HG03135 (cell line): ENCODE results near the gene MRPS23.

Source experiments
- ATAC-seq: cut with Tn5 transposase; IDR thresholded peaks from one replicate; pipeline ENCODE4 v1.9.1; 2021; ENCODE audit warnings: mild to moderate bottlenecking, moderate library complexity; ENCODE audit not compliant: unreplicated experiment

Gene MRPS23

GRCh38 chr17:57879437-57880085 lies 29.7 kb upstream of the MRPS23 start:
- ATAC-seq, result no peak

GRCh38 chr17:57877803-57878377 lies 28.0 kb upstream of the MRPS23 start:
- ATAC-seq, result no peak

- no peak for ATAC-seq
These were observed 27.0 kb upstream of the MRPS23 start for GRCh38 chr17:57876866-57877237.

- no peak for ATAC-seq
These were observed 26.4 kb upstream of the MRPS23 start for GRCh38 chr17:57876023-57876865.

GRCh38 chr17:57875290-57876022 lies 25.6 kb upstream of the MRPS23 start:
- no peak for ATAC-seq

- ATAC-seq, result no peak
These were observed 24.8 kb upstream of the MRPS23 start for GRCh38 chr17:57874434-57875289.

- no peak for ATAC-seq
These were observed 24.2 kb upstream of the MRPS23 start for GRCh38 chr17:57874058-57874419.

GRCh38 chr17:57873261-57874057 lies 23.6 kb upstream of the MRPS23 start:
- no peak for ATAC-seq

GRCh38 chr17:57872536-57872935 lies 22.7 kb upstream of the MRPS23 start:
- ATAC-seq, result no peak

- no peak for ATAC-seq
These were observed 22.0 kb upstream of the MRPS23 start for GRCh38 chr17:57871863-57872262.

GRCh38 chr17:57871155-57871554 lies 21.3 kb upstream of the MRPS23 start:
- no peak for ATAC-seq

GRCh38 chr17:57870283-57870635 lies 20.4 kb upstream of the MRPS23 start:
- no peak for ATAC-seq

- no peak for ATAC-seq
These were observed 19.9 kb upstream of the MRPS23 start for GRCh38 chr17:57869617-57870282.

GRCh38 chr17:57868910-57869616 lies 19.2 kb upstream of the MRPS23 start:
- no peak for ATAC-seq

GRCh38 chr17:57868007-57868909 lies 18.4 kb upstream of the MRPS23 start:
- ATAC-seq, result peak; percentile 76

GRCh38 chr17:57867126-57867525 lies 17.3 kb upstream of the MRPS23 start:
- no peak for ATAC-seq

- no peak for ATAC-seq
These were observed 16.9 kb upstream of the MRPS23 start for GRCh38 chr17:57866723-57867122.

- ATAC-seq, result no peak
These were observed 16.5 kb upstream of the MRPS23 start for GRCh38 chr17:57866319-57866718.
